K562 (cell line): Measurements from ENCODE around the gene DET1.

ENCODE experiments used
- ETV5 ChIP-seq: sonication (generic); formaldehyde crosslinking; IDR thresholded peaks from 2 replicates; pipeline ENCODE4 v1.4.0; 2020; ENCODE audit warnings: low read depth, mild to moderate bottlenecking, missing genetic modification reagents
- SPI1 ChIP-seq: IDR thresholded peaks from 2 replicates; pipeline ENCODE4 v1.6.1; 2011; ENCODE audit warnings: low read depth, low read length, control low read depth, borderline replicate concordance
- ZNF778 ChIP-seq: fragments of 450-650 bp; formaldehyde crosslinking; IDR thresholded peaks from 2 replicates; pipeline ENCODE4 v1.4.0; 2020; ENCODE audit warnings: mild to moderate bottlenecking, moderate library complexity
- TF ChIP-seq, protein P1 (sequence below): fragments of 250-450 bp; sonication (Bioruptor Pico); IDR thresholded peaks from 2 replicates; pipeline ENCODE4 v1.8.0; 2021; ENCODE audit warnings: moderate library complexity, mild to moderate bottlenecking, inconsistent platforms
- TF ChIP-seq, protein P2 (sequence below), 3 experiments: IDR thresholded peaks in 2 of 3; conservative IDR thresholded peaks in 1 of 3; 2 replicates each; pipeline ENCODE4 v1.5.1; 2011 to 2012; ENCODE audit warnings: low read length in 3 of 3, mild to moderate bottlenecking in 3 of 3, control low read depth in 2 of 3, improper control_type of control experiment in 1 of 3, inconsistent platforms in 1 of 3, low read depth in 1 of 3, mixed read lengths in 1 of 3, moderate library complexity in 1 of 3; ENCODE audit not compliant: insufficient read depth in 2 of 3
- TF ChIP-seq, protein P3 (sequence below): fragments of 450-650 bp; IDR thresholded peaks from 2 replicates; pipeline ENCODE4 v1.6.1; 2017; ENCODE audit warnings: antibody characterized with exemption

DNA sequence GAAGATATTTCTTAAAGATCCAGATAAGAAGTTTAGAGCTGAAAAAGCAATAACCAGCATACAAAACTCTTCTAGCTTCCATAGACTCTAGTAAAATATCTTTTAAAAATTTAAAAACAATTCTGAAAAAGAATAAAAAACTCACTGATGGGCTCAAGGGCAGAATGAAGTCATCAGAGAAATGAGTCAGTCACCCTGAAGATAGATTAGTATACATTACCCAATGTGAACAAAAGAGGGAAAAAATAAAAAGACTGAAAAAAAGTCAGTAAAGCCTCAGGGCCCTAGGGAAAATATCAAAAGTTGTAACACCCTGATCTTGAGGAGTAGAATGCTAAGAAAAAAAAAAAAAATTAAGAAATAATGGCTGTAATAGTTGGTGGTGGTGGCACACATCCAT, 11.4 kb downstream of the DET1 start:
- TF ChIP-seq ZNF778 (CRISPR knock-in tag) (no peak), SPI1 (no peak), ETV5 (no peak)
- TF ChIP-seq, protein P1, sequence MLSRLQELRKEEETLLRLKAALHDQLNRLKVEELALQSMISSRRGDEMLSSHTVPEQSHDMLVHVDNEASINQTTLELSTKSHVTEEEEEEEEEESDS, result no peak
- TF ChIP-seq, protein P2, sequence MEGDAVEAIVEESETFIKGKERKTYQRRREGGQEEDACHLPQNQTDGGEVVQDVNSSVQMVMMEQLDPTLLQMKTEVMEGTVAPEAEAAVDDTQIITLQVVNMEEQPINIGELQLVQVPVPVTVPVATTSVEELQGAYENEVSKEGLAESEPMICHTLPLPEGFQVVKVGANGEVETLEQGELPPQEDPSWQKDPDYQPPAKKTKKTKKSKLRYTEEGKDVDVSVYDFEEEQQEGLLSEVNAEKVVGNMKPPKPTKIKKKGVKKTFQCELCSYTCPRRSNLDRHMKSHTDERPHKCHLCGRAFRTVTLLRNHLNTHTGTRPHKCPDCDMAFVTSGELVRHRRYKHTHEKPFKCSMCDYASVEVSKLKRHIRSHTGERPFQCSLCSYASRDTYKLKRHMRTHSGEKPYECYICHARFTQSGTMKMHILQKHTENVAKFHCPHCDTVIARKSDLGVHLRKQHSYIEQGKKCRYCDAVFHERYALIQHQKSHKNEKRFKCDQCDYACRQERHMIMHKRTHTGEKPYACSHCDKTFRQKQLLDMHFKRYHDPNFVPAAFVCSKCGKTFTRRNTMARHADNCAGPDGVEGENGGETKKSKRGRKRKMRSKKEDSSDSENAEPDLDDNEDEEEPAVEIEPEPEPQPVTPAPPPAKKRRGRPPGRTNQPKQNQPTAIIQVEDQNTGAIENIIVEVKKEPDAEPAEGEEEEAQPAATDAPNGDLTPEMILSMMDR (IDR thresholded peaks at IDR 0.05 in 2 of 3, conservative IDR thresholded peaks at IDR 0.05 in 1 of 3; ENCODE audit: insufficient read depth in 2 of 3, low read depth in 1 of 3, low read length in 3 of 3), result no peak
- TF ChIP-seq, protein P3, sequence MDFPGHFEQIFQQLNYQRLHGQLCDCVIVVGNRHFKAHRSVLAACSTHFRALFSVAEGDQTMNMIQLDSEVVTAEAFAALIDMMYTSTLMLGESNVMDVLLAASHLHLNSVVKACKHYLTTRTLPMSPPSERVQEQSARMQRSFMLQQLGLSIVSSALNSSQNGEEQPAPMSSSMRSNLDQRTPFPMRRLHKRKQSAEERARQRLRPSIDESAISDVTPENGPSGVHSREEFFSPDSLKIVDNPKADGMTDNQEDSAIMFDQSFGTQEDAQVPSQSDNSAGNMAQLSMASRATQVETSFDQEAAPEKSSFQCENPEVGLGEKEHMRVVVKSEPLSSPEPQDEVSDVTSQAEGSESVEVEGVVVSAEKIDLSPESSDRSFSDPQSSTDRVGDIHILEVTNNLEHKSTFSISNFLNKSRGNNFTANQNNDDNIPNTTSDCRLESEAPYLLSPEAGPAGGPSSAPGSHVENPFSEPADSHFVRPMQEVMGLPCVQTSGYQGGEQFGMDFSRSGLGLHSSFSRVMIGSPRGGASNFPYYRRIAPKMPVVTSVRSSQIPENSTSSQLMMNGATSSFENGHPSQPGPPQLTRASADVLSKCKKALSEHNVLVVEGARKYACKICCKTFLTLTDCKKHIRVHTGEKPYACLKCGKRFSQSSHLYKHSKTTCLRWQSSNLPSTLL, result no peak
